SK-N-MC (cell line): ENCODE results near the gene SVBP.

Experiments
- DNase-seq: peaks from one replicate; pipeline ENCODE4 v3.0.0-alpha.2; 2011; ENCODE audit warnings: low read depth, low spot score
- H3K27ac ChIP-seq: fragments of 200-600 bp; sonication (generic); 2 replicates; pipeline ENCODE4 v1.5.1; 2016; ENCODE audit warnings: mixed run types
- H3K36me3 ChIP-seq: fragments of 200-600 bp; sonication (generic); 2 replicates; pipeline ENCODE4 v1.6.1; 2017; ENCODE audit warnings: antibody characterized with exemption, low read length, mixed read lengths; ENCODE audit not compliant: insufficient read depth
- H3K4me3 ChIP-seq: fragments of 200-600 bp; sonication (generic); 2 replicates; pipeline ENCODE4 v1.5.1; 2016
- H3K9ac ChIP-seq: fragments of 200-600 bp; sonication (generic); 2 replicates; pipeline ENCODE4 v1.8.0; 2017; ENCODE audit warnings: mixed run types, mixed read lengths; ENCODE audit not compliant: insufficient read length
- H3K9me3 ChIP-seq: fragments of 200-600 bp; sonication (generic); 2 replicates; pipeline ENCODE4 v1.6.1; 2017; ENCODE audit warnings: low read depth, mild to moderate bottlenecking, antibody characterized with exemption, low read length, moderate library complexity, mixed read lengths
- EZH2 ChIP-seq: fragments of 200-600 bp; sonication (generic); IDR thresholded peaks from one replicate; pipeline ENCODE4 v1.6.1; 2017; ENCODE audit warnings: antibody characterized with exemption
- FOXP2 ChIP-seq: optimal IDR thresholded peaks from 2 replicates; pipeline ENCODE3; 2011; ENCODE audit warnings: mild to moderate bottlenecking, moderate library complexity; ENCODE audit not compliant: insufficient read depth; ENCODE audit errors: extremely low read length, control extremely low read depth
- POLR2AphosphoS5 ChIP-seq: IDR thresholded peaks from 2 replicates; pipeline ENCODE4 v1.6.1; 2012; ENCODE audit warnings: mild to moderate bottlenecking, low read depth, low read length, borderline replicate concordance

SVBP gene

GRCh38 chr1:42766741-42767509 is 50.3 kb downstream of the SVBP start, which contains the start of the genes C1orf50 and P3H1:
C1orf50 (plus strand) TSS chr1:42767249; CDS start chr1:42767312, 63 bp downstream.
P3H1 (minus strand) TSS chr1:42767028; CDS start chr1:42766971, 57 bp downstream.
- H3K9me3 ChIP-seq = no peaks in the 10 kb centered on the region
- H3K27ac ChIP-seq = no peak within 1 kb of the TSS
- peak within 1 kb of the TSS; percentile 84 for H3K4me3 ChIP-seq
- TF ChIP-seq FOXP2 (no peak), EZH2 (no peak), POLR2AphosphoS5 (peak; percentile 99)
- peak within 1 kb of the TSS; percentile 92 for H3K9ac ChIP-seq
- H3K36me3 ChIP-seq = peaks cover 3% of the 10 kb centered on the region; the same call in 1 of the 2 replicates
- DNase-seq = peak; percentile 93

- H3K9me3 ChIP-seq = no peaks in the 10 kb centered on the region
Measured at GRCh38 chr1:42765832-42766740, 51.1 kb downstream of the SVBP start.

GRCh38 chr1:42765269-42765668 is 51.9 kb downstream of the SVBP start:
- TF ChIP-seq FOXP2 = no peak
- TF ChIP-seq EZH2 = no peak
- Histone ChIP-seq H3K36me3 (peaks cover 3% of the 10 kb centered on the region; the same call in 1 of the 2 replicates), H3K27ac (no peak overlapping the region), H3K4me3 (peak overlapping the region; percentile 84), H3K9me3 (no peaks in the 10 kb centered on the region), H3K9ac (peak overlapping the region; percentile 82)
- no peak for DNase-seq

More at GRCh38 chr1:42765832-42766740, 51.1 kb downstream of the SVBP start:
- H3K27ac ChIP-seq = no peak overlapping the region
- peak overlapping the region; percentile 84 for H3K4me3 ChIP-seq
- H3K9ac ChIP-seq = peak overlapping the region; percentile 82
- DNase-seq = no peak
- TF ChIP-seq EZH2 (no peak), POLR2AphosphoS5 (no peak), FOXP2 (no peak)
- peaks cover 3% of the 10 kb centered on the region; the same call in 1 of the 2 replicates for H3K36me3 ChIP-seq

GRCh38 chr1:42762269-42762668 is 54.9 kb downstream of the SVBP start:
- Histone ChIP-seq H3K36me3 (peaks cover 9% of the 10 kb centered on the region), H3K9me3 (no peaks in the 10 kb centered on the region), H3K4me3 (no peak overlapping the region), H3K9ac (no peak overlapping the region), H3K27ac (no peak overlapping the region)
- DNase-seq = no peak
- TF ChIP-seq FOXP2 (no peak), EZH2 (no peak), POLR2AphosphoS5 (no peak)

GRCh38 chr1:42761567-42761966 is 55.6 kb downstream of the SVBP start:
- Histone ChIP-seq H3K4me3 (no peak overlapping the region), H3K36me3 (peaks cover 16% of the 10 kb centered on the region), H3K9me3 (no peaks in the 10 kb centered on the region), H3K27ac (no peak overlapping the region), H3K9ac (no peak overlapping the region)
- DNase-seq = no peak
- TF ChIP-seq FOXP2 (no peak), POLR2AphosphoS5 (no peak), EZH2 (no peak)

GRCh38 chr1:42759114-42759513 is 58.1 kb downstream of the SVBP start:
- Histone ChIP-seq H3K9ac (no peak overlapping the region), H3K9me3 (no peaks in the 10 kb centered on the region), H3K4me3 (no peak overlapping the region), H3K27ac (no peak overlapping the region), H3K36me3 (peaks cover 35% of the 10 kb centered on the region)
- DNase-seq = no peak
- TF ChIP-seq EZH2 = no peak
- TF ChIP-seq FOXP2 = no peak
- TF ChIP-seq POLR2AphosphoS5 = no peak

GRCh38 chr1:42758641-42759040 is 58.6 kb downstream of the SVBP start:
- H3K27ac ChIP-seq = no peak overlapping the region
- H3K9ac ChIP-seq = no peak overlapping the region
- peaks cover 39% of the 10 kb centered on the region for H3K36me3 ChIP-seq
- H3K9me3 ChIP-seq = no peaks in the 10 kb centered on the region
- H3K4me3 ChIP-seq = no peak overlapping the region
- TF ChIP-seq POLR2AphosphoS5 (no peak), FOXP2 (no peak), EZH2 (no peak)
- no peak for DNase-seq

GRCh38 chr1:42757892-42758275 is 59.3 kb downstream of the SVBP start:
- Histone ChIP-seq H3K36me3 (peaks cover 43% of the 10 kb centered on the region), H3K4me3 (no peak overlapping the region), H3K27ac (no peak overlapping the region), H3K9me3 (no peaks in the 10 kb centered on the region), H3K9ac (no peak overlapping the region)
- no peak for DNase-seq
- TF ChIP-seq EZH2 = no peak
- no peak for TF ChIP-seq FOXP2
- TF ChIP-seq POLR2AphosphoS5 = no peak
